H1 (cell line): ENCODE results near the gene NPAT. TPM values are rescaled to one million over a fixed set of nuclear protein-coding genes. Genes with fewer than 3 reads are reported as not detected.
A peak's percentile ranks its signal among the peaks of the same experiment; 100 is the strongest.

Experiments used
- CTCF ChIA-PET: fragments of 300-600 bp; sonication (Branson Sonifier 250); formaldehyde crosslinking; loops from one replicate; lab custom pipeline; 2021; ENCODE audit not compliant: partially characterized antibody; lab: Charles Lee
- POLR2A ChIA-PET: fragments of 300-600 bp; sonication (Branson Sonifier 250); formaldehyde crosslinking; loops from one replicate; lab custom pipeline; 2021; ENCODE audit warnings: inconsistent platforms; ENCODE audit not compliant: partially characterized antibody; lab: Charles Lee
- DNase-seq, 2 experiments: peaks; one replicate each; pipeline versions ENCODE4 v3.0.0 to v3.0.0-alpha.2; 2010 to 2022; ENCODE audit warnings: low spot score in 2 of 2, low read depth in 1 of 2, mixed read lengths in 1 of 2
- FAIRE-seq: peaks from 2 replicates; lab custom pipeline; 2011; peaks lifted over from hg19 to GRCh38; lab: Jason Lieb, UNC
- H2AFZ ChIP-seq: 2 replicates; pipeline ENCODE4 v1.8.1; 2012; ENCODE audit warnings: low read length, inconsistent platforms
- H2AK5ac ChIP-seq: 2 replicates; pipeline ENCODE4 v1.6.1; 2013; ENCODE audit warnings: low read depth, low read length
- H2BK120ac ChIP-seq: replicated peaks from 2 replicates; pipeline ENCODE3; 2013; ENCODE audit warnings: low read depth, low read length, inconsistent platforms
- H2BK12ac ChIP-seq: 2 replicates; pipeline ENCODE4 v1.6.1; 2013; ENCODE audit warnings: low read depth, low read length
- H2BK15ac ChIP-seq: 2 replicates; pipeline ENCODE4 v1.6.1; 2013; ENCODE audit warnings: low read length
- H2BK20ac ChIP-seq: 2 replicates; pipeline ENCODE4 v1.6.1; 2013; ENCODE audit warnings: low read length
- H2BK5ac ChIP-seq: 2 replicates; pipeline ENCODE4 v1.6.1; 2013; ENCODE audit warnings: low read depth, low read length
- H3K14ac ChIP-seq: 2 replicates; pipeline ENCODE4 v1.6.1; 2013; ENCODE audit warnings: inconsistent platforms; ENCODE audit not compliant: insufficient read length
- H3K18ac ChIP-seq: 2 replicates; pipeline ENCODE4 v1.6.1; 2013; ENCODE audit warnings: low read length; ENCODE audit errors: extremely low read depth
- H3K23ac ChIP-seq: 2 replicates; pipeline ENCODE4 v1.6.1; 2013; ENCODE audit warnings: inconsistent platforms; ENCODE audit not compliant: insufficient read length
- H3K23me2 ChIP-seq: 2 replicates; pipeline ENCODE4 v1.6.1; 2013; ENCODE audit warnings: low read depth, low read length
- H3K27ac ChIP-seq: 2 replicates; pipeline ENCODE4 v1.6.1; 2011; ENCODE audit warnings: low read depth, low read length, inconsistent platforms
- H3K27me3 ChIP-seq, 4 experiments: replicated peaks in 1 of 4; 1 replicate in 1 of 4; 2 replicates in 3 of 4; pipeline versions ENCODE4 v1.6.1 to v1.8.1; 2011 to 2013; ENCODE audit warnings: low read length in 3 of 4, mild to moderate bottlenecking in 3 of 4, inconsistent platforms in 2 of 4, mixed read lengths in 2 of 4, moderate library complexity in 1 of 4; ENCODE audit not compliant: control insufficient read depth in 3 of 4, insufficient read depth in 3 of 4; ENCODE audit errors: extremely low read depth in 1 of 4
- H3K36me3 ChIP-seq, 4 experiments: 2 replicates each; pipeline versions ENCODE4 v1.6.1 to v1.8.1; 2011 to 2013; ENCODE audit warnings: mild to moderate bottlenecking in 4 of 4, low read length in 3 of 4, moderate library complexity in 2 of 4, control low read depth in 1 of 4, inconsistent platforms in 1 of 4; ENCODE audit not compliant: insufficient read depth in 4 of 4, control insufficient read depth in 2 of 4
- H3K4ac ChIP-seq: replicated peaks from 2 replicates; pipeline ENCODE3; 2013; ENCODE audit warnings: low read length, low read depth, mixed read lengths, inconsistent platforms; ENCODE audit not compliant: insufficient read length
- H3K4me1 ChIP-seq, 4 experiments: replicated peaks in 1 of 4; 1 replicate in 1 of 4; 2 replicates in 3 of 4; pipeline versions ENCODE4 v1.6.1 to v1.8.1; 2011 to 2013; ENCODE audit warnings: low read length in 3 of 4, inconsistent platforms in 2 of 4, mixed read lengths in 1 of 4; ENCODE audit not compliant: insufficient read depth in 4 of 4, control insufficient read depth in 3 of 4
- H3K4me2 ChIP-seq, 2 experiments: 2 replicates each; pipeline versions ENCODE4 v1.6.1 to v1.8.1; 2011 to 2013; ENCODE audit warnings: low read depth in 2 of 2, low read length in 2 of 2, control low read depth in 1 of 2, inconsistent platforms in 1 of 2, mild to moderate bottlenecking in 1 of 2; ENCODE audit not compliant: insufficient read depth in 1 of 2
- H3K4me3 ChIP-seq, 4 experiments: fragments of 200-600, 300-600 bp in 1 of 4; sonication (generic), shearing (Covaris generic), sonication (Bioruptor Twin) in 1 of 4; 2 replicates each; pipeline versions ENCODE4 v1.5.1 to v1.8.1; 2011 to 2016; ENCODE audit warnings: low read length in 4 of 4, low read depth in 3 of 4, control low read depth in 2 of 4, inconsistent platforms in 2 of 4, mild to moderate bottlenecking in 2 of 4, mixed read lengths in 1 of 4, moderate library complexity in 1 of 4; ENCODE audit not compliant: insufficient read depth in 2 of 4; ENCODE audit errors: extremely low read depth in 1 of 4
- H3K56ac ChIP-seq: replicated peaks from 2 replicates; pipeline ENCODE3; 2013; ENCODE audit warnings: low read depth, mild to moderate bottlenecking, mixed read lengths, low read length, inconsistent platforms; ENCODE audit not compliant: insufficient read length
- H3K79me1 ChIP-seq: 2 replicates; pipeline ENCODE4 v1.6.1; 2013; ENCODE audit warnings: low read depth, low read length, control low read depth
- H3K79me2 ChIP-seq, 2 experiments: 2 replicates each; pipeline versions ENCODE4 v1.6.1 to v1.8.1; 2012 to 2013; ENCODE audit warnings: low read length in 2 of 2, mild to moderate bottlenecking in 2 of 2, inconsistent platforms in 1 of 2; ENCODE audit not compliant: insufficient read depth in 2 of 2, control insufficient read depth in 1 of 2
- H3K9ac ChIP-seq, 4 experiments: replicated peaks in 1 of 4; 1 replicate in 1 of 4; 2 replicates in 3 of 4; pipeline versions ENCODE4 v1.6.1 to v1.8.1; 2011 to 2013; ENCODE audit warnings: low read depth in 3 of 4, low read length in 3 of 4, control low read depth in 2 of 4, mild to moderate bottlenecking in 2 of 4, moderate library complexity in 2 of 4, inconsistent platforms in 1 of 4; ENCODE audit errors: extremely low read depth in 1 of 4
- H3K9me3 ChIP-seq, 2 experiments: 2 replicates each; pipeline versions ENCODE4 v1.6.1 to v1.8.1; 2012 to 2013; ENCODE audit warnings: mild to moderate bottlenecking in 2 of 2, moderate library complexity in 2 of 2, control low read depth in 1 of 2, inconsistent platforms in 1 of 2, low read depth in 1 of 2, low read length in 1 of 2, mixed read lengths in 1 of 2; ENCODE audit not compliant: insufficient read depth in 2 of 2
- H4K20me1 ChIP-seq, 2 experiments: replicated peaks in 1 of 2; 2 replicates each; pipeline versions ENCODE3 to v1.8.1; 2011 to 2013; ENCODE audit warnings: inconsistent platforms in 2 of 2, low read length in 2 of 2, mild to moderate bottlenecking in 1 of 2; ENCODE audit not compliant: insufficient read depth in 2 of 2, control insufficient read depth in 1 of 2
- H4K5ac ChIP-seq: 2 replicates; pipeline ENCODE4 v1.6.1; 2013; ENCODE audit warnings: low read length, low read depth, mixed read lengths, inconsistent platforms; ENCODE audit not compliant: insufficient read length
- H4K8ac ChIP-seq: 2 replicates; pipeline ENCODE4 v1.8.0; 2013; ENCODE audit warnings: mild to moderate bottlenecking, moderate library complexity, low read length, inconsistent platforms; ENCODE audit not compliant: insufficient read depth; ENCODE audit errors: extremely low read depth
- H4K91ac ChIP-seq: replicated peaks from 2 replicates; pipeline ENCODE3; 2013; ENCODE audit warnings: low read length, mixed read lengths, inconsistent platforms; ENCODE audit not compliant: insufficient read length
- CEBPB ChIP-seq: IDR thresholded peaks from 2 replicates; pipeline ENCODE4 v1.6.1; 2012; ENCODE audit warnings: low read depth, low read length
- CREB1 ChIP-seq: IDR thresholded peaks from 2 replicates; pipeline ENCODE4 v1.6.1; 2012; ENCODE audit warnings: inconsistent platforms
- CTBP2 ChIP-seq: IDR thresholded peaks from 2 replicates; pipeline ENCODE4 v1.7.0; 2011; ENCODE audit warnings: borderline replicate concordance, mild to moderate bottlenecking, moderate library complexity, mixed read lengths, low read length; ENCODE audit not compliant: insufficient read depth, insufficient read length
- EP300 ChIP-seq, 2 experiments: IDR thresholded peaks; 1 replicate in 1 of 2; 2 replicates in 1 of 2; pipeline ENCODE4 v1.6.1; 2011 to 2012; ENCODE audit warnings: low read depth in 2 of 2, low read length in 2 of 2, mild to moderate bottlenecking in 2 of 2, borderline replicate concordance in 1 of 2, inconsistent platforms in 1 of 2, moderate library complexity in 1 of 2
- HDAC2 ChIP-seq, 2 experiments: fragments of 300-600 bp in 1 of 2; sonication (generic) in 1 of 2; IDR thresholded peaks; 2 replicates each; pipeline ENCODE4 v1.6.1; 2011 to 2012; ENCODE audit warnings: low read depth in 2 of 2, low read length in 2 of 2, mild to moderate bottlenecking in 2 of 2, moderate library complexity in 2 of 2, borderline replicate concordance in 1 of 2, inconsistent platforms in 1 of 2
- MAFK ChIP-seq: IDR thresholded peaks from 2 replicates; pipeline ENCODE4 v1.6.1; 2012; ENCODE audit warnings: low read depth, mild to moderate bottlenecking, improper control_type of control experiment, low read length
- NANOG ChIP-seq: IDR thresholded peaks from 2 replicates; pipeline ENCODE4 v1.6.1; 2011; ENCODE audit warnings: low read length, low read depth, mild to moderate bottlenecking, inconsistent platforms; ENCODE audit not compliant: insufficient read depth, poor library complexity, severe bottlenecking
- RAD21 ChIP-seq, 2 experiments: IDR thresholded peaks in 1 of 2; conservative IDR thresholded peaks in 1 of 2; 2 replicates each; pipeline ENCODE4 v1.6.1; 2011; ENCODE audit warnings: low read depth in 2 of 2, low read length in 2 of 2, improper control_type of control experiment in 1 of 2, inconsistent platforms in 1 of 2, mild to moderate bottlenecking in 1 of 2, moderate library complexity in 1 of 2
- polyA plus RNA-seq, 7 experiments: library from polyadenylated mRNA; depleted of rRNA in 3 of 7; stranded (reverse) in 5 of 7; unstranded in 2 of 7; fragments of >200 nt in 5 of 7; fragments of 200-250 nt in 2 of 7; gene quantifications; 1 replicate in 5 of 7; 2 replicates in 1 of 7; 4 replicates in 1 of 7; pipeline versions ENCODE4 v1.2.1 to v1.2.3, GENCODE V29; 2011 to 2013; ENCODE audit warnings: missing spikeins in 2 of 7, mixed read lengths in 2 of 7
- total RNA-seq: library from RNA; stranded (reverse); fragmentation: NEBNext Ultra II Directional; extraction: Animal tissue kit (Norgen Biotek cat#: 25700); gene quantifications from 2 replicates; pipeline ENCODE4 v1.2.1, GENCODE V29; 2021
- TF ChIP-seq, protein P1 (sequence below), 3 experiments: IDR thresholded peaks; 1 replicate in 2 of 3; 2 replicates in 1 of 3; pipeline versions ENCODE4 v1.5.1 to v1.6.1; 2011; ENCODE audit warnings: low read length in 3 of 3, mild to moderate bottlenecking in 3 of 3, inconsistent platforms in 2 of 3, low read depth in 1 of 3, moderate library complexity in 1 of 3; ENCODE audit not compliant: insufficient read depth in 1 of 3; ENCODE audit errors: control extremely low read depth in 1 of 3

NPAT gene
- total and polyA plus RNA-seq, 2 of the 8 experiments (the other 6 are each of a cell fraction or from before 2014, with no cell fraction given), result 4.6 to 23.4 TPM

GRCh38 chr11:108117746-108118371 is 104.6 kb downstream of the NPAT start:
- Histone ChIP-seq H3K4me2 (no peak overlapping the region), H4K91ac (no peak overlapping the region), H3K4me3 (no peak overlapping the region), H3K4ac (no peak overlapping the region), H3K27me3 (peaks cover 0 to 7% (median 3%) of the 10 kb centered on the region in 4 experiments; a peak in 3 of 7 replicates), H2AK5ac (no peak overlapping the region), H4K20me1 (no peaks in the 10 kb centered on the region), H3K23me2 (peaks cover 2% of the 10 kb centered on the region; the same call in 1 of the 2 replicates), H3K23ac (no peak overlapping the region), H3K9me3 (no peaks in the 10 kb centered on the region), H4K5ac (no peak overlapping the region), H2BK120ac (no peak overlapping the region), H3K79me2 (no peaks in the 10 kb centered on the region), H2BK15ac (no peak overlapping the region), H2BK12ac (no peak overlapping the region), H3K4me1 (peaks cover 0 to 13% (median 3%) of the 10 kb centered on the region in 4 experiments; a peak in 4 of 7 replicates), H4K8ac (no peak overlapping the region), H2BK5ac (no peak overlapping the region), H3K9ac (no peak overlapping the region), H3K36me3 (no peaks in the 10 kb centered on the region), H3K27ac (no peak overlapping the region), H3K56ac (no peak overlapping the region), H3K14ac (no peak overlapping the region), H3K79me1 (no peaks in the 10 kb centered on the region), H3K18ac (no peak overlapping the region), H2AFZ (no peak overlapping the region)
- FAIRE-seq (no peak), DNase-seq (no peak)
- CTCF ChIA-PET, result interaction anchor here (0.7 to 7.8 kb wide), 23 partner anchors 8 to 531 kb away, joined by 3 to 90 read pairs (median 4); no protein-coding TSS in a partner anchor
- POLR2A ChIA-PET, result interaction anchor here (0.6 to 1.6 kb wide), 5 partner anchors 23 to 326 kb away, joined by 3 to 4 read pairs (median 3); no protein-coding TSS in a partner anchor
- TF ChIP-seq CREB1 (no peak), NANOG (no peak), HDAC2 (IDR thresholded peaks at IDR 0.05; ENCODE audit: borderline replicate concordance in 1 of 2, low read depth in 2 of 2, low read length in 2 of 2) (no peak), RAD21 (IDR thresholded peaks at IDR 0.05 in 1 of 2, conservative IDR thresholded peaks at IDR 0.05 in 1 of 2; ENCODE audit: low read depth in 2 of 2, low read length in 2 of 2) (peak; percentile 65 to 67), MAFK (no peak), CTBP2 (no peak), EP300 (IDR thresholded peaks at IDR 0.05; ENCODE audit: borderline replicate concordance in 1 of 2, low read depth in 2 of 2, low read length in 2 of 2) (no peak), CEBPB (no peak)
- TF ChIP-seq, protein P1, sequence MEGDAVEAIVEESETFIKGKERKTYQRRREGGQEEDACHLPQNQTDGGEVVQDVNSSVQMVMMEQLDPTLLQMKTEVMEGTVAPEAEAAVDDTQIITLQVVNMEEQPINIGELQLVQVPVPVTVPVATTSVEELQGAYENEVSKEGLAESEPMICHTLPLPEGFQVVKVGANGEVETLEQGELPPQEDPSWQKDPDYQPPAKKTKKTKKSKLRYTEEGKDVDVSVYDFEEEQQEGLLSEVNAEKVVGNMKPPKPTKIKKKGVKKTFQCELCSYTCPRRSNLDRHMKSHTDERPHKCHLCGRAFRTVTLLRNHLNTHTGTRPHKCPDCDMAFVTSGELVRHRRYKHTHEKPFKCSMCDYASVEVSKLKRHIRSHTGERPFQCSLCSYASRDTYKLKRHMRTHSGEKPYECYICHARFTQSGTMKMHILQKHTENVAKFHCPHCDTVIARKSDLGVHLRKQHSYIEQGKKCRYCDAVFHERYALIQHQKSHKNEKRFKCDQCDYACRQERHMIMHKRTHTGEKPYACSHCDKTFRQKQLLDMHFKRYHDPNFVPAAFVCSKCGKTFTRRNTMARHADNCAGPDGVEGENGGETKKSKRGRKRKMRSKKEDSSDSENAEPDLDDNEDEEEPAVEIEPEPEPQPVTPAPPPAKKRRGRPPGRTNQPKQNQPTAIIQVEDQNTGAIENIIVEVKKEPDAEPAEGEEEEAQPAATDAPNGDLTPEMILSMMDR (IDR thresholded peaks at IDR 0.05; ENCODE audit: control extremely low read depth in 1 of 3, insufficient read depth in 1 of 3, low read depth in 1 of 3, low read length in 3 of 3), result peak in 2 of 3 experiments; percentile 24 to 40; a peak in 2 of 4 replicates
- TF ChIP-seq, all 59 proteins: peak for 2
- no peak overlapping the region for H2BK20ac ChIP-seq
